HG03066 (cell line): ENCODE measurements around the gene GRIN3A.

Experiments
- ATAC-seq: cut with Tn5 transposase; IDR thresholded peaks from one replicate; pipeline ENCODE4 v1.9.1; 2021; ENCODE audit warnings: low read depth; ENCODE audit not compliant: unreplicated experiment

The GRIN3A gene

DNA sequence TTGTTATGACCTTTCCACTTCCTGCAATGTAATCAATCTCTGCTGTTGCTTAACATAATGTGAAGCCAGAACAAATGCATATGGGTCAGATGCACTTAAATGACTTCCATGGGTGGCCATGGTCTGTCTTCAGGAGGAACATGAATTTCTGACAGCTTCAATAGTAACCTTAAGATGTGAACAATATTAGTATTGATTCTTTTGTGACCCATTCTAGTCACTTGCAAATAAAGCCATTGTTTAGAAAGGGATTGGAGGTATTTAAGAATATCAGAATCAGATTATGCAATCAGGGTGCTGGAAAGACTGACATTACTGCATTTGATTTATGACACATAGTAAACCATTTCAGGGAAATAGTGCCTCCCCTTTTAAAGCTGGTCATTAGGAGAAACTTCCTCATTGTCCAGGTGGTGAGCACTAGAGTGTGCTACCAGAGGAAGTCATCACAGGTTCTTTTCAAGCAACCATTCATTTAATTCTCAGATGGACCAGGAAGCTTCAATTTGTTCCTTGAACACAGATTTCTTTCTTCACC lies 32.1 kb downstream of the GRIN3A start:
- no peak for ATAC-seq

DNA sequence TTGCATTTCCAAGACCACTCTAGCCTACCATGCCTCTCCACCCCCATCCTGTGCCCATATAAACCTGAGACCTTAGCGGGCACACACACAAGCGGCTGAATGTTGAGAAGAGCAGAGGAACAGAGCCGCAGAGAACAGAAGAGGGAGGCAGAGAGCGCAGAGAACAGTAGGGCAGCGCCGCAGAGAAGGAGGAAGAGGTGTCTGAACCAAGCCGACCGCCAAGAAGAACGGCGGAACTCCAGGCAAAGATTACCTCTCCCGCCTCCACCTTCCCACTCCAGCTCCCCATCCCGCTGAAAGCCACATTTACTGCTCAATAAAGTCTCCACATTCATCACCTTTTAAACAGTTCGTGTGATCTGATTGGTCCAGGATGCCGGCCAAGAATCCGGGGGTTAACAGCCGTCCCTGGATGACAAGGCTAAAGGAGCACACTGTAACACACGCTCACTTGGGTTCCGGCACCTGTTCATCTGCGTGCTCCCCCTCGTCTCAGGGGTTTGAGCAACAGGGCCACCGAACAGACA lies 33.2 kb downstream of the GRIN3A start:
- ATAC-seq, result no peak

DNA sequence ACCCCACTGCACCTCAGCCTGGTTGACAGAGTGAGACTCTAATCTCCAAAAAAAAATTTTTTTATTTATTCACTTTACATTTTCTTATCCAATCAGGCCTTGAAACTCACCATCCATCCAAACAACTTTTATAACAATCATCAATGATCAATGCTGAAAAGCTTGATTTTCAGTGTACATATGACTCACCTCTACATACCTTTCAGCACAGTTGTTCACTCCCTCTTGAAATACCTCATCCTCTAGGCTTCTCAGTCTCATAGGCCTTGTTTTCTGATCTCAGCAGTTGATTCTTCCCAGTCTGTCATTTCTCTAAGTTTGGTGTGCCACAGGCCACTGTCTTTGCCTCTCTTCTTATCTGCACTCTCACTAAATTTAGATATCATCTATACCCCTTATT lies 36.2 kb downstream of the GRIN3A start:
- ATAC-seq, result no peak

DNA sequence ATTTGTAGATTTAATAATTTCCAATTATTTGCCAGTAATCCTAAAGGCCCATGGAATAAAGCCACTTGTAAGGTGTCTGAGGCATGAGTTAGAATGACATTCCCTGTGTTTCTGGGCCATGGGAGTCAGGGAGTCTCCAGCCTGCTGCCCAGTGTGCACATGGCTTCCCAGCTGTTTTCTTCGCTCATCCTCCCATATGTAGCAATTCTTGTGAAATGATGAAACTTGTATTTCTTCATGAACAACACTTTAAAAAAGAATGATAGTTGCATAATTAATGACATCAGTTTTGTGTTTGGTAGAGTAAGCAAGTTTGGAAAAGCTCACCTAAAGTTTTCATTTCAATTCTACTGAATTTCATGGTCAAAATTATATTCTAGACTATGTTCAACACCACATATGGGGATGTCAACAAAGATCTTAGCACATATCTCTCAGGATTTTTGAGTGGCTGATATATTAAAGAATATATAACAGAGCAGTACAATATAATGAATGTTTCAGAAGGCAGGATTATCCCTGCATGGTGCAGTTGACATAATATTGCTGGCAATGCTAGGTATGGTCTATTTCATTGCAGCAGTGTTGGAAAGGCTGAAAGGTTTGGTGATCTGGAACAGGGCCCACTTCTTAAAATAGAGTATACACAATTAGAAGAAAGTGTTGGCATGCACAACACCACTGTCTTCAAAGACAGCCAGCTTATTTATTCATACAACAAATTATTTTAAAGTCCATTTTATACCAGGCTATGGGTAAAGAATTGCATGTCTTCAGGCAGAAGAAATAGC lies 44.7 kb downstream of the GRIN3A start:
- no peak for ATAC-seq

DNA sequence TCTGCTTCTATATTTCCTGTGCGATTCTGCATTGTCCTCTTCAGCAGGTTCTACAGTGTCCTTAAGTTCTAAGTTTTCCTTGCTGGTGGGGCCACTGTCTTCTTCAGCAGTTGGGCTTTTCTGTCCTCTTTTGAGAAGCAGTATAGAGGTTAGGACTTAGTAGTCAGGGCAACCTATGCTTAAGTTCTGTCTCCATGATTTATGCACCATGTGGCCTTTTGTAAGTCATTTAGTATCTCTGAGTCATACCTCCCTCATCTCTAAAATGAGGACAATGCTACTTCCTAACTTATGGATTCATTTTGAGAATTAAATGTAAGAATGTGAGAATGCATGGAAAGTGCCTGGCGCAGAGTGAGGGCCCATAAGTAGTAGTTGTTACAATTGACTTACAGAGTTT lies 46.8 kb downstream of the GRIN3A start:
- ATAC-seq, result no peak

DNA sequence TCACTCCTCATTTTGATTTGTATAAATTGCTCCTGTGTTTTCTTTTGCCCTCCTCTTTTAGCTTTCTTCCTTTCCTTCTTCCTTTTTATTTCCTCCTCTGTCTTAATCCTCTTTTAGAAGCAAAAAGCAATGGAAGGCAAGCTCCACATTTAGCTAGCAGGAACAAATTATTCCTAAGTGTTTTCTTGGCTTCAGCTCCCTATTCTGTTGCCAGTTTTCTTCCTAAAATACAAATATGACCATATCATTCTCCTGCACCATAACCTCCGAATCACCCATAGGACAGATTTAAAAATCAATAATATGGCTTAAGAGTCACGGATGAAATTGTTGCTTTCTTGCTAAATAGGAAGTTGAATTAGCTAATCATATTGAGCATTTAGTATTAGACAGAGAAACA lies 49.4 kb downstream of the GRIN3A start:
- ATAC-seq, result no peak

DNA sequence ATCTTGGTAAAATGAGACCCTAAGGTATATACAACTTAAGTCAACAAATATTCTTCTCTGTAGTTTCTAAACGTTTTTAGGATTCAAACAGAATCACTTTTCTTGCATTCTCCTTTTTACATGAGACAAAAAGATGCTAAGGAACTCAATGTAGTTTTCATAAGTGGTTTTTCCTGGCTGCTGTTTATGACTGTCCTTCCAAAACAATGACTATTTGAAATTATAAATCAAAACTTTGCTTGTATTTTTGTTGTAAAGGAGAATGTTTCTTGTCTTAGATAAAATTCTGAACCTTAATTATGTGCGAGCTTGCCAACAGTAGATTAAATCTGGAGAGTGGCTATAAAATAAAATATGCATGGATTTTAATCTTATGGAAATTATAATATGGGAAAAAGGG lies 53.8 kb downstream of the GRIN3A start:
- no peak for ATAC-seq

DNA sequence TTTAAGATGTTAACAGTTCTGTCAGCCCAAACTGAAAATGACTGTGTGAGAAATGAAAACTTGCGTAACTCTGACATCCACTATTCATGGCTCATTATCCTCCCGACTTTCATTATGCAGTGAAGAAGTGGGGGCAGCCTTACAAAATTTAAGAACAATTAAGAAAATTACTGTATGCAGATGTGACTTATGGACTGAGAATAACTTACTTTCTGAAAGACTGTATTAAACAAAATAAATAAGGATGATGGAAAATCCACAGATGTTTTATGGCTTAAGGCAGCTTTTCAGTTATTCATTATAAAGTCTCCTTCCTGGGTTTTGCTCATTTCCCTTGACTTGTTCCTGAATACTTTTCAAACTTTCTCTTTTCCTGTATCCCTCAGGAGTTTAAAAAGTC lies 55.2 kb downstream of the GRIN3A start:
- no peak for ATAC-seq

DNA sequence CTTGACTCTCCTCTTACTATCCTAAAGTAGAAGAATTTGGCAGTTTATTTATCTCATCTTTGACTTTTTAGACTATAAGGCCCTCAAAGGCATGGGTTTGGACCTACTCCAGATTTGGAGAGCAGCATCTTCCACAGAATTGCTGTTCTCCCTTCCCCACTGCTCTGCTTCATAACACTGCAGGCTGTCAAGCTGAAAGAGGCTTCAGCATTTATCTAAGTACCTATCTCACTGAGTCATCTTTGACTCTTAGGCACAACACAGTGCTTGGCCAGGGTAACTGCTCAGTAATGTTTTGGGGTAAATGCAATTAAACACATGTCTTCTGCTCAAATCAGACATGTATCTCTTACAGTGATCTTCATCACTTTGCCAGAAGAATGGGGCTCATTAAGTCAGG lies 60.6 kb downstream of the GRIN3A start:
- ATAC-seq, result no peak

DNA sequence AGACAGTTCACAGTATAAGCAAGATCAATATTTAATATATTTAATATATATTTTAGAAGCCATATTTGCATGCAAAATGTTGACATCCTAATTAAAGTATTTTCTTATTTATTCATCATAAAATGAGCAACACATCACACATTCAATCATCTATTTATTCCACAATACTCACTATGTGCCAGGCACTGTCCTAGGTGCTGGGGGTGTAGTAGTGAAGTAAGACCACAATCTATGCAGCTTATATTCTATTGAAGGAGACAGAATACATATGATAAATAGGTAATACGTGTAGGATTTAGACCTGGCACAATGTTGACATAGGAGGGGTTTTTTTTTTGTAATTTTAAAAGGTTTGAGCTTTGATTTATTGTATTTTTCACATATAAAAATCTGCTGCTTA lies 63.1 kb downstream of the GRIN3A start:
- ATAC-seq, result no peak

DNA sequence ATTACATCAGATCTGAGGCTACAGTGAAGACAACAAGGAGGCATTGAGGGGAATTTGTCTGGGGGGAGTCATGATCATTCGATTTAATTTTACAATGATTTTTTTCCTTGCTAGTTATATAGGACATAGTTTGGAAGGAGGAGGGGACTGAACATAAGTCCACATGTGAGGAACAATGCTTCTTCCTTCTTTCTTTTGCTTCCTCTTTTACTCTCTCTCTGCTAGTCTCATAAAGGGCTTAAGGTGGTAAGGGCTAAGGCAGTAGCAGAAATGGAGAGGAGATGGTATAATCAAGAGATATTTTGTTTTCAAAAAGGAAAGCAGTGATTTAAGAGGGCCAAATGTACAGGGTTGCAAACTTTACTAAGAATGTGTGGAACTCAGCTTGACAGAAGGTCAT lies 64.3 kb downstream of the GRIN3A start:
- no peak for ATAC-seq

DNA sequence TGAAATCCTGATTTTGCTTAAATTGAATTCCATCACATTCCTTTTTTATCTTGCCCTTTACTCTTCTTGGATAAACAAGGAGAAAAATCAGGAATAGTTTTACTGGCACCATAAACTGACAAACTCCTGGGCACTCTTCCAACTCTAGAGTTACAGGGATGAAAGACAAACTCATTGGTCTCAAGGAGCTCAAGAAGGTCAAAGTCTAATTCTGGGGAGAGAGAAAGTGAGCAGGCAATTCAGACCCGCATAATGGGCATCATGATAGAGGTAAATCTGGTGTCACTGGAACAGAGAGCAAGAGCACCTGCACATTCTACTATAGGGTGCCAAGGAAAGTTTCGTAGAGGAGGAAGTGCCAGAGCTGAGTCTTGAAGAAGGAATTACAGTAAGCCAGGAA lies 64.8 kb downstream of the GRIN3A start:
- no peak for ATAC-seq

DNA sequence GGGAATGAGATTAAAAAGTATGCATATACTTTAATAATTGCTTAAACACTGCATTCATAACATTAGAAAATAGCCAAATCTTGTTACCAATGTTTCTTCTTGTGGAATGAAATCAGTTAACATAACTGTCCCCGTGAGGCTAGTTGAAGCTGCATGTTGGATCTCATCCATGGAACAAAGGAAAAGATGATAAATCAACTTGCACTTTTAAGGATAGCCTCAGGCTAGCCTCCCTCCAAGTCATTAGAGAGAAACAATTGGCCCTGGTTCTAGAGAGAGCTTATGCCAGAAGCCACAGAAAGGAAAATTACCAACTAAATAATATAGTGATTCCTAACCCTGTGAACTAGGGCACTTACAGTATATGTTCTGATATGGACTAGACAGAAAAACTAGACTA lies 66.9 kb downstream of the GRIN3A start:
- no peak for ATAC-seq

DNA sequence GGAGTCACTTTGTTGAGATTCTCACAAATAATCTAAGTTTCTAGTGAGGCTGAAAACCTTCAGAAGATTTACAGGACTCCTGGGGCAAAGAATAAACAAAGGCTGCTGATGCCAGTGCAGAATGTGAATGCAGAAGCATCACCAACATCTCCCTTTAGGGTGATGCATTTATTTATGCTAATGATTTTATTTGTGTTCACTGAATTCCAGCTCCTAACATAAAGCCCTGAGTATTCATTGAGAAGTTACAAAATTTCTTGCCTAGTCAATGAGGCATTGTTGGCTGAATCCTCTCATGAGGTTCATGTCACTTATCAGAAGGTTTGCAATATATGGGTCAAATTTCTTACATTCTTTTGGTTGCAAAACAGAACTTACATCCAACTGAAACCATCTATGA lies 70.0 kb downstream of the GRIN3A start:
- ATAC-seq, result no peak

DNA sequence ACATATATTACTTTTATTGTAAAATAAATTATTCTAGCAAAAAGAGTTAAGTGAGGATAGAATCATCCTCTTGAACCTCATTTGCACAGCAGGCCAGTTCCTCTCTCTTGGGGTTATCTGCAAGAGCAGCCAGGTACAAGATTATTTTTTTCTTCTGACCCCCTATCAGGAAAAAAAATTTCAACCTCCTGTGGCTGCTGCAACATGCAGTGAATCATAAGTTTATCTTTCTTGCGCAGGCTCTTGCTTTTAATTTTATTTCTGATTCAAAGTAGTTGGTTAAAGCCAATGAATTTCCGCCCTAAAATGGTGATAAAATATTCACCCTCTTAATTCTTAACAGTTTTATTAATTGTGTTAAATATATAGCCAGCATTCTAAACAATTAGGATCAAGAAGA lies 74.0 kb downstream of the GRIN3A start:
- no peak for ATAC-seq

DNA sequence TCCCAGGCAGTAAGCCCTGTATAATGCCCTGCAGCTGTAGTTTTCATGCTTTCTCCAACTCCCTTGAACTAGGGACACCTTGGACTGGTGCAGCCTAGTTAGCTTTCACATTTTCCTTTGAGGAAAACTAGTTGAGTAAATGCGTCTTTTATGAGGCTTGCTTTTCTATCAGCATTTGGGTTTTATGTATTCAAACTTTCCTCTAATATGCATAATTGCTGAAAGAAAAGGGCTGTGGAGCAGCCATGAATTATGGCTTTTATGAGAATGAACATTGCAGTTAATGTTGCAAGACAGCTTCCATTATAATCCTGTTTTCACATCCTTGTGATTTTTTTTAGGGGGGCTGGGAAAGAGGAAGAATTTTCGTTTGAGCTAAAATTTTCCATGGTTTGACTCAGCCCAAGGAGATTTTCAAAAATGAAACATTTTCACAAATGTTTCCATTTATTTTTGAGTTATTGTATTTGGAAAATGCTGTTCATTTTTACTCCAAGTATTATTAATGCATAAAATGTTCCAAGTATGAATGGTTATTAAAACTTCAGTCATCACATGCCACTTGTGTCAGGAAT lies 85.8 kb downstream of the GRIN3A start:
- no peak for ATAC-seq

DNA sequence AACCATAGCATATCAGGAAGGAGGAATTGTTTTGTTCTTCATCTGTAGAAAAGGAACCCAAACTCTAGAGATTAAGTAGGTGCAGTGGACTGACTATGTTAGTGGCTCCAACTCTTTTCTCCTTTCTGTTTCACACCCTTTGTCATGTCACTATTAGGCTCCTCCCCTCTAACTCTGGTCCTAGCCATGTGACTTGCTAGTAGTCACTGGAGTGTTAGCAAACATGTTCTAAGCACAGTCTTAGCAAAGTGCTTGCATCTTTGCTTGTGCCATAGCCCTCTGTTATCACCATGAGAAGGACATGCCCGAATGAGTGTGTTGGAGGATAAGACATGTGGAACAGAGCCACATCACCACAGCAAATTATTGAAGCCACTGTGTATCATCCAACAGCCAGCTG lies 88.3 kb downstream of the GRIN3A start:
- ATAC-seq, result peak; percentile 56

DNA sequence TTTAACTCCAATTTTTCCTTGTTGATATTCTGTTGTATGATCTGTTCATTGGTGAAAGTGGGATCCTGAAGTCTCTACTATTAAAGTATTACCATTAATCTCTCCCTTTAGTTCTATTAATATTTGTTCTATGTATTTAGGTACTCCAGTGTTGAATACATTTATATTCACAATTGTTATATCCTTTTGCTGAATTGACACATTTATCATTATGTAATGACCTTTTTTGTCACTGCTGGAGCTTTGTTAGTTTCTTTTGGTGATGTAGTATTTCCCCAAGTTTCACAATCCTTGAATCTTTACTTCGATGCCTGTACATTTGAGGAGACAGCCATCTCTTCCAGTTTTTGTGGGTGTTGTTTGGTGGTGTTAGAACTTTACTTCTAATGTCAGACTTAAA lies 90.0 kb downstream of the GRIN3A start:
- no peak for ATAC-seq

DNA sequence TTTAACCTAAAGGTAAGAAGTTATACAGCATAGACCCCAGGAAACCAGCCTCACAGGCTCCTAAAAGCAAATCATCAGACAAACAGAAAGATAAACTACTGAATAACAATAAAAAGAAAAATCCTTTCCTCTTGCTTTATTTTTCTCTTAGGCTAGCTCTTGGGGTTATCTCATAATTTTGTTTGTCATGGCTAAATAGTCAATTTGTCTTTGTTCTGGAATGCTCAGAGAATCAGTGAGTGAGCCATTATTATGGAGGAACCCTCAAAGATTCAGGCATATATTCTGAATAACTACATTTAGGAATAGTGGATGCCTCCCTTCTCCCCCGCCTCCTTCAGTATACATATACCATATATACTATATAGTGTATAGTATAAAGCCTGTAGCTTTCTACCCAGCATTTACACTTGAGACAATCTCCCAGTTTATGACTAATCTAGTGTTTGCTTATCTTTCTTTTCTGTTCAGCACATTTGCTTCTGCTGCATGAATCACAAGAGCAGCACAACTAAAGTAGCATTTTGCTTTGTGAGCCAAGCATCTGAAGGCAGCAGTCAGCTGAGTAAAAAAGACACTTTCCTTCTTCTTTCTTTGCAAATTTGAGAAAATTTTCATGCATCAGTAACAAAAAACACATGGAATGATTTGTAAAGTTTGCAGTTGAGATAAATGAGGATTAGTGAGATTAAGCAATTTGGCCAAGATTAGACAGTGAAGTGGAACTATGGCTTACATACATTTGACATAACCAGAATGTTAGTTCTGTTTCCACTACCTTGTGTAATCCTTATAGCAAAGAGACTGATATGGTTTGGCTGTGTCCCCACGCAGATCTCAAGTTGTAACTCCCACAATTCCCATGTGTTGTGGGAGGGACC lies 98.4 kb downstream of the GRIN3A start:
- no peak for ATAC-seq

DNA sequence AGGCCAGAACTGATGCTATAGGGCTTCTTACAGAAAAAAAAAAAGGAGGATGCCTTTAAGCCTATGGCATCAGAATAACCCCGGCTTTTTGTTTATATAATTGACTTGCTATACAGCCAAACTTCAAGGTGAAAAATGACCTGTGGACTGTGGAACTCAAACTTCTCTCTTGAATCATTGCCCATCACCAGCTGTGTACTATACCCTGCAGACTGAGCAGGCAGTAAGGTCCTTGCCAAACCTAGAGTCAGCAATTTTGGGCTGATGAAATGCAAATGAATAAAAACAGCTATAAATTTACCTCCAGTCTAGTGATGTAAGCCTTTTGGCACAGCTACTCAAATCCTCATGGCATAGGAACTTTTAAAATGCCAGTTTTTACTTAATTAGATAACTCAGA lies 99.1 kb downstream of the GRIN3A start:
- ATAC-seq, result no peak

DNA sequence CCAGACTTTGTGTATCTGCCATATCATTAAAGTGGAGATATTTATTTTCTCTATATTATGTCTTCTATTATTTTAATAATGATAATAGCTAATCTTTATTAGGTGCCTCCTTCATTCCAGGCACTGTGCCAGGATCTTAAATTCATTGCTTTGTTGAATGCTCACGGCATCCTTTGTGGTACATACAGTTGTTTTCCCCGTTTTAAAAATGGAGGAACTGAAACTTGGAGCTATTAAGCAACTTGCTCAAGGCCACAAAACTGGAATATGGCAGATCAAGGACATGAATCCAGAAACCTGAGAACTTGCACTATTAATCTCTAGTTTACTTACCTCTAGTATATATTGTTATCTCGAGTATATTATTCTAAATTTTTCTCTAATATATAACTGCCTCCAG lies 102.2 kb downstream of the GRIN3A start:
- no peak for ATAC-seq
